Colonic mucosa (tissue), 4 donors: ENCODE results near the gene AGRN. TPM values are rescaled to one million over a fixed set of nuclear protein-coding genes. Genes with fewer than 3 reads are reported as not detected.
A peak's percentile ranks its signal among the peaks of the same experiment; 100 is the strongest.

Experiments
- DNase-seq: peaks from one replicate; pipeline ENCODE4 v3.0.0-alpha.2; 2020
- H3K27ac ChIP-seq: fragments of 200-600 bp; one replicate; pipeline ENCODE4 v1.8.0; 2021
- H3K27me3 ChIP-seq: fragments of 200-600 bp; one replicate; pipeline ENCODE4 v1.8.0; 2021
- H3K36me3 ChIP-seq: fragments of 200-600 bp; one replicate; pipeline ENCODE4 v1.8.0; 2021
- H3K4me1 ChIP-seq: fragments of 200-600 bp; one replicate; pipeline ENCODE4 v1.8.0; 2021; ENCODE audit warnings: mild to moderate bottlenecking
- H3K4me3 ChIP-seq: fragments of 200-600 bp; one replicate; pipeline ENCODE4 v1.8.0; 2021
- H3K9ac ChIP-seq, 2 donors: one replicate each; pipeline ENCODE4 v1.7.0; 2013; ENCODE audit warnings: control low read depth in 2 of 2, low read depth in 2 of 2, low read length in 2 of 2
- H3K9me3 ChIP-seq: fragments of 200-600 bp; one replicate; pipeline ENCODE4 v1.8.0; 2021
- CTCF ChIP-seq: fragments of 200-600 bp; IDR thresholded peaks from one replicate; pipeline ENCODE4 v1.8.0; 2022; ENCODE audit warnings: antibody characterized with exemption, mild to moderate bottlenecking
- intact Hi-C: fragments of 100-400 bp; cut with DNase I; formaldehyde crosslinking; loops from one replicate; pipeline ENCODE4 v1.14.1; 2022
- total RNA-seq, 2 donors: library from RNA; stranded (reverse); fragmentation: NEBNext Ultra II Directional in 1 of 2; extraction: Animal tissue kit (Norgen Biotek cat#: 25700) in 1 of 2; gene quantifications; one replicate each; pipeline ENCODE4 v1.2.1, GENCODE V29; 2021
- donor health status: healthy.
- donor health status: DM: no; HTN: no; CAD: no.
- donor health status: DM: no; HTN: no; CAD: no.

AGRN gene
- total RNA-seq, 2 donors from 2014 or later = 68.1 to 106 TPM

GRCh38 chr1:1061682-1062345 lies 41.9 kb downstream of the AGRN start:
- intact Hi-C loops = loop anchor here (5.0 kb wide), 1 partner anchor 80 kb away; the partner anchor contains the start of gene PERM1
- no peak for DNase-seq
- no peak for TF ChIP-seq CTCF
- Histone ChIP-seq H3K27me3 (peaks cover 57% of the 10 kb centered on the region), H3K4me3 (no peak overlapping the region), H3K4me1 (peaks cover 20% of the 10 kb centered on the region), H3K9ac (no peak overlapping the region), H3K36me3 (no peaks in the 10 kb centered on the region), H3K27ac (no peak overlapping the region), H3K9me3 (no peaks in the 10 kb centered on the region)

GRCh38 chr1:1062348-1063163 lies 42.6 kb downstream of the AGRN start:
- Histone ChIP-seq H3K36me3 (no peaks in the 10 kb centered on the region), H3K27ac (no peak overlapping the region), H3K9ac (no peak overlapping the region), H3K4me1 (peaks cover 20% of the 10 kb centered on the region), H3K27me3 (peaks cover 57% of the 10 kb centered on the region), H3K9me3 (no peaks in the 10 kb centered on the region), H3K4me3 (no peak overlapping the region)
- DNase-seq = no peak
- TF ChIP-seq CTCF = no peak
- intact Hi-C loops = loop anchor here (5.0 kb wide), 1 partner anchor 80 kb away; the partner anchor contains the start of gene PERM1

GRCh38 chr1:1063261-1063944 lies 43.5 kb downstream of the AGRN start:
- Histone ChIP-seq H3K4me1 (peaks cover 20% of the 10 kb centered on the region), H3K27ac (no peak overlapping the region), H3K36me3 (no peaks in the 10 kb centered on the region), H3K4me3 (no peak overlapping the region), H3K9me3 (no peaks in the 10 kb centered on the region), H3K9ac (no peak overlapping the region), H3K27me3 (peaks cover 51% of the 10 kb centered on the region)
- DNase-seq = no peak
- no peak for TF ChIP-seq CTCF
- intact Hi-C loops = loop anchor here (5.0 kb wide), 1 partner anchor 81 kb away; the partner anchor contains the start of gene PERM1

GRCh38 chr1:1063945-1064831 lies 44.3 kb downstream of the AGRN start:
- intact Hi-C loops = loop anchor here (5.0 kb wide), 1 partner anchor 82 kb away; the partner anchor contains the start of gene PERM1
- no peak overlapping the region for H3K4me3 ChIP-seq
- peaks cover 14% of the 10 kb centered on the region for H3K4me1 ChIP-seq
- H3K9ac ChIP-seq = no peak overlapping the region
- no peaks in the 10 kb centered on the region for H3K9me3 ChIP-seq
- peak; percentile 94 for TF ChIP-seq CTCF
- no peaks in the 10 kb centered on the region for H3K36me3 ChIP-seq
- H3K27ac ChIP-seq = no peak overlapping the region
- DNase-seq = peak; percentile 73
- peaks cover 43% of the 10 kb centered on the region for H3K27me3 ChIP-seq
